ENCODE data around the gene COA1. TPM values are rescaled to one million over a fixed set of nuclear protein-coding genes. Genes with fewer than 3 reads are reported as not detected.

COA1 gene
- polyA plus RNA-seq, 1 of the 3 experiments (the other 2 are of a cell fraction): 42.8 TPM

DNA sequence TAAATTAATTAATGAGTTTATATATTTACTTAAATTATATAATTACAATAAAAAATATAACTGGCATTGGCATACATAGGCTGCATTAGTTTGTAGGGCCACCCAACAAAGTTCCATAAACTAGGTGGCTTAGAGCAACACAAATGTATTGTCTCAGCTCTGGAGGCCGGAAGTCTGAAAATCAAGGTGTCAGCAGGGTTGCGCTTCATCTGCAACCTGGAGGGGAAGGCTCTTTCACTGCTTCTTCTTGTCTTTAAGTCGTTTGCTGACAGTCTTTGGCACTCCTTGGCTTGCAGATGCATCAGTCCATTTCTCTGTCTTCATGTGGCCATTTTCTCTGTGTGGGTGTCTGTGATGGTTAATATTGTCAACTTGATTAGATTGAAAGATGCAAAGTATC is 23.1 kb upstream of the COA1 start:
- H3K9ac ChIP-seq: no peak overlapping the region
- H4K20me1 ChIP-seq (ENCODE audit: insufficient read depth): no peaks in the 10 kb centered on the region
- no peak overlapping the region for H3K27ac ChIP-seq (ENCODE audit: low read depth in 2 of 2, low read length in 1 of 2)
- TF ChIP-seq MEF2A (IDR thresholded peaks at IDR 0.05; ENCODE audit: borderline replicate concordance, low read depth): no peak
- no peak for TF ChIP-seq MXI1 (IDR thresholded peaks at IDR 0.05; ENCODE audit: low read depth, low read length)
- TF ChIP-seq, protein P1, sequence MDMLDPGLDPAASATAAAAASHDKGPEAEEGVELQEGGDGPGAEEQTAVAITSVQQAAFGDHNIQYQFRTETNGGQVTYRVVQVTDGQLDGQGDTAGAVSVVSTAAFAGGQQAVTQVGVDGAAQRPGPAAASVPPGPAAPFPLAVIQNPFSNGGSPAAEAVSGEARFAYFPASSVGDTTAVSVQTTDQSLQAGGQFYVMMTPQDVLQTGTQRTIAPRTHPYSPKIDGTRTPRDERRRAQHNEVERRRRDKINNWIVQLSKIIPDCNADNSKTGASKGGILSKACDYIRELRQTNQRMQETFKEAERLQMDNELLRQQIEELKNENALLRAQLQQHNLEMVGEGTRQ (IDR thresholded peaks at IDR 0.05; ENCODE audit: borderline replicate concordance, low read depth, low read length): no peak
- no peak for TF ChIP-seq SIN3A (IDR thresholded peaks at IDR 0.05; ENCODE audit: borderline replicate concordance, low read depth, low read length)
- TF ChIP-seq SMC3 (IDR thresholded peaks at IDR 0.05; ENCODE audit: low read depth, low read length): no peak
- no peak for TF ChIP-seq CHD2 (IDR thresholded peaks at IDR 0.05; ENCODE audit: low read length, partially characterized antibody)
- TF ChIP-seq, protein P2, sequence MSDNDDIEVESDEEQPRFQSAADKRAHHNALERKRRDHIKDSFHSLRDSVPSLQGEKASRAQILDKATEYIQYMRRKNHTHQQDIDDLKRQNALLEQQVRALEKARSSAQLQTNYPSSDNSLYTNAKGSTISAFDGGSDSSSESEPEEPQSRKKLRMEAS (IDR thresholded peaks at IDR 0.05; ENCODE audit: low read depth): no peak
- no peak for TF ChIP-seq NRF1 (IDR thresholded peaks at IDR 0.05; ENCODE audit: low read depth, low read length)
- TF ChIP-seq, protein P3, sequence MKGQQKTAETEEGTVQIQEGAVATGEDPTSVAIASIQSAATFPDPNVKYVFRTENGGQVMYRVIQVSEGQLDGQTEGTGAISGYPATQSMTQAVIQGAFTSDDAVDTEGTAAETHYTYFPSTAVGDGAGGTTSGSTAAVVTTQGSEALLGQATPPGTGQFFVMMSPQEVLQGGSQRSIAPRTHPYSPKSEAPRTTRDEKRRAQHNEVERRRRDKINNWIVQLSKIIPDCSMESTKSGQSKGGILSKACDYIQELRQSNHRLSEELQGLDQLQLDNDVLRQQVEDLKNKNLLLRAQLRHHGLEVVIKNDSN (IDR thresholded peaks at IDR 0.05; ENCODE audit: borderline replicate concordance, low read depth): no peak
- no peaks in the 10 kb centered on the region for H3K9me2 ChIP-seq
- H2AFZ ChIP-seq (ENCODE audit: low read depth): no peak overlapping the region
- H3K4me2 ChIP-seq: no peak overlapping the region
- H3K9me3 ChIP-seq: no peaks in the 10 kb centered on the region
- ChIA-PET CTCF (no interaction called here), POLR2A (no interaction called here)
- DNase-seq: no peak
- peaks cover 6% of the 10 kb centered on the region for H3F3A ChIP-seq (replicated peaks; ENCODE audit: insufficient read depth)
- H3K4me1 ChIP-seq (ENCODE audit: control insufficient read depth in 1 of 2, insufficient read depth in 2 of 2, low read depth in 1 of 2, low read length in 1 of 2): peaks cover 0 to 3% of the 10 kb centered on the region in 2 experiments; a peak in 1 of 4 replicates
- WGBS (ENCODE audit: low lambda C conversion rate): 63% methylated on average over 3 of the region's 3 CpGs
- H3K4me3 ChIP-seq (ENCODE audit: low read depth in 2 of 2, low read length in 1 of 2): no peak overlapping the region
- H3K36me3 ChIP-seq (replicated peaks in 1 of 2; ENCODE audit: control insufficient read depth in 1 of 2, insufficient read depth in 2 of 2, low read length in 1 of 2): no peaks in the 10 kb centered on the region
- no peaks in the 10 kb centered on the region; the same call in 1 of the 2 replicates for H3K27me3 ChIP-seq (ENCODE audit: insufficient read depth)
- no peaks in the 10 kb centered on the region for H3K79me2 ChIP-seq (ENCODE audit: insufficient read depth)

DNA sequence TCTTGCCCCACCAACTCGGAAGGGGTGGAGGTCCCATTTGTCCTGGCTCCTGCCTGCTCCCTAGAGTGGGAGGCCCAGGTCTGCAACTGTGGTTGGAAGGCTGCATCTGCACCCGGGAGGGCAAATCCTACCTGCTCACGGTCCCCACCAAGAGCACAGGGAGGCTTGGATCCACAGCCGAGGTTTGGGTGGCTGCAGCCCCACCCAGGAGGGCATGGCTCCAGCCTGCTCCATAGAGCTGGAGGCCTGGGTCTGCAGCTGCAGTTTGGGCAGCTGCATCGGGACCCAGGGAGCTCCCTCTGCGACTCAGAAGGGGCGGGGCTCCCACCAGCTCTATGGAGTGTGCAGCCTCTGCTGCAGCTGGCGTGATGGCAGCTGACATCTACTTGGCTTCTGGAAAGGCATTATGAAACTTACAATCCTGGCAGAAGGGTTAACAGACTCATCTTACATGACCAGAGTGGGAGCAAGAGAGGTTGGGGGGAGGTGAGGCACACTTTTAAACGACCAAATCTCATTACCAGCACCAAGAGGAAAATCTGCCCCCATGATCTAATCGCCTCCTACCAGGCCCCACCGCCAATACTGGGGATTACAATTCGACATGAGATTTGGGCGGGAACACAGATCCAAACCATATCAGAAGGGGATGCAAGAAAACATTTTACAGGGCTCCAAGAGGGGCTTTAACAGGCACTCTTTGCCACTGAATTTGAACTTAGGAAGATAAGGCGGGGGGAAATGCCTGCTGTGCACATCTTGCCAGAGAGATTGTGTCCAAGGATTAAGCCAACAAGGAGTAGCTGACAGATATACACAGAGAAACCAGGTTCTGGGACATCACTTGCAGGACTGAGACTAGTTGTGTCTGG is 20.9 kb upstream of the COA1 start:
- H3K36me3 ChIP-seq (replicated peaks in 1 of 2; ENCODE audit: control insufficient read depth in 1 of 2, insufficient read depth in 2 of 2, low read length in 1 of 2): no peaks in the 10 kb centered on the region
- no peak overlapping the region for H3K27ac ChIP-seq (ENCODE audit: low read depth in 2 of 2, low read length in 1 of 2)
- no peaks in the 10 kb centered on the region for H3K79me2 ChIP-seq (ENCODE audit: insufficient read depth)
- POLR2A ChIA-PET: interaction anchor here (0.5 kb wide), 1 partner anchor 53 kb away, joined by 3 read pairs; no protein-coding TSS in a partner anchor
- TF ChIP-seq GABPA (IDR thresholded peaks at IDR 0.05; ENCODE audit: low read depth) (no peak), ELF1 (IDR thresholded peaks at IDR 0.05) (no peak)
- WGBS (ENCODE audit: low lambda C conversion rate): 69% methylated on average over 12 of the region's 14 CpGs
- no peak overlapping the region for H2AFZ ChIP-seq (ENCODE audit: low read depth)
- H3K27me3 ChIP-seq (ENCODE audit: insufficient read depth): peaks cover 11% of the 10 kb centered on the region; the same call in 1 of the 2 replicates
- no peak overlapping the region for H3K9ac ChIP-seq
- H4K20me1 ChIP-seq (ENCODE audit: insufficient read depth): no peaks in the 10 kb centered on the region
- H3K9me2 ChIP-seq: no peaks in the 10 kb centered on the region
- CTCF ChIA-PET: interaction anchor here (0.6 to 1.4 kb wide), 3 partner anchors 11 to 168 kb away, joined by 3 to 4 read pairs (median 3); partner anchors contain the start of gene STK17A
- peaks cover 0 to 3% of the 10 kb centered on the region in 2 experiments; a peak in 1 of 4 replicates for H3K4me1 ChIP-seq (ENCODE audit: control insufficient read depth in 1 of 2, insufficient read depth in 2 of 2, low read depth in 1 of 2, low read length in 1 of 2)
- H3K4me2 ChIP-seq: no peak overlapping the region
- no peak overlapping the region for H3K4me3 ChIP-seq (ENCODE audit: low read depth in 2 of 2, low read length in 1 of 2)
- no peaks in the 10 kb centered on the region for H3F3A ChIP-seq (replicated peaks; ENCODE audit: insufficient read depth)
- H3K9me3 ChIP-seq: no peaks in the 10 kb centered on the region
- DNase-seq: no peak
